WTC11 (cell line): ENCODE data around the gene PDZK1IP1. TPM values are rescaled to one million over a fixed set of nuclear protein-coding genes. Genes with fewer than 3 reads are reported as not detected.
"Not testable (repeated sequence)": the region's sequence is repeated elsewhere in the genome, so short reads cannot be mapped to it uniquely, and the experiment has no call there.

ENCODE experiments used
- ATAC-seq: fragments of 200-7000 bp; cut with Tn5 transposase; 2 replicates; pipeline ENCODE4 v1.10.0; 2021; ENCODE audit warnings: mild to moderate bottlenecking, moderate library complexity
- CTCF ChIA-PET: fragments of 300-600 bp; sonication (Branson Sonifier 250); formaldehyde crosslinking; loops from one replicate; lab custom pipeline; 2021; ENCODE audit warnings: antibody characterized with exemption; lab: Charles Lee
- POLR2A ChIA-PET: fragments of 350-600 bp; sonication (Branson Sonifier 250); formaldehyde crosslinking; loops from one replicate; lab custom pipeline; 2021; ENCODE audit warnings: antibody characterized with exemption; lab: Charles Lee
- DNase-seq: peaks from one replicate; pipeline ENCODE4 v3.0.0; 2021; ENCODE audit warnings: low spot score
- H3K27ac Mint-ChIP-seq: 2 replicates; pipeline ENCODE4 v1.8.0; 2021; ENCODE audit warnings: mixed read lengths
- H3K27me3 Mint-ChIP-seq: 2 replicates; pipeline ENCODE4 v1.8.0; 2021; ENCODE audit warnings: low read depth, mild to moderate bottlenecking, moderate library complexity, mixed read lengths
- H3K36me3 Mint-ChIP-seq: 2 replicates; pipeline ENCODE4 v1.8.0; 2021; ENCODE audit warnings: mixed read lengths
- H3K4me1 Mint-ChIP-seq: 2 replicates; pipeline ENCODE4 v1.8.0; 2022; ENCODE audit warnings: mixed read lengths
- H3K4me3 Mint-ChIP-seq: 2 replicates; pipeline ENCODE4 v1.8.0; 2021; ENCODE audit warnings: mild to moderate bottlenecking, moderate library complexity, mixed read lengths
- H3K9me3 Mint-ChIP-seq: 2 replicates; pipeline ENCODE4 v1.8.0; 2021; ENCODE audit warnings: mixed read lengths
- E2F5 ChIP-seq: sonication (generic); formaldehyde crosslinking; IDR thresholded peaks from 2 replicates; pipeline ENCODE4 v1.8.1; 2022; ENCODE audit warnings: mild to moderate bottlenecking, moderate library complexity, missing genetic modification reagents
- ELF4 ChIP-seq: sonication (generic); formaldehyde crosslinking; IDR thresholded peaks from 2 replicates; pipeline ENCODE4 v1.8.1; 2022; ENCODE audit warnings: low read depth, mild to moderate bottlenecking, moderate library complexity, missing genetic modification reagents
- GRHL2 ChIP-seq: fragments of 250-450 bp; sonication (Bioruptor Pico); IDR thresholded peaks from 2 replicates; pipeline ENCODE4 v1.8.0; 2022; ENCODE audit warnings: mild to moderate bottlenecking, moderate library complexity; ENCODE audit not compliant: insufficient replicate concordance, severe bottlenecking
- MLX ChIP-seq: sonication (generic); formaldehyde crosslinking; IDR thresholded peaks from 2 replicates; pipeline ENCODE4 v1.8.1; 2023; ENCODE audit warnings: mild to moderate bottlenecking, missing genetic modification reagents, moderate library complexity
- NFATC4 ChIP-seq: fragments of 250-450 bp; sonication (Bioruptor Pico); IDR thresholded peaks from 2 replicates; pipeline ENCODE4 v1.9.0; 2021; ENCODE audit warnings: mild to moderate bottlenecking
- NR1H2 ChIP-seq: sonication (generic); formaldehyde crosslinking; IDR thresholded peaks from 2 replicates; pipeline ENCODE4 v1.9.0; 2021; ENCODE audit warnings: mild to moderate bottlenecking, moderate library complexity, missing genetic modification reagents
- NR2C2 ChIP-seq: sonication (generic); formaldehyde crosslinking; IDR thresholded peaks from 2 replicates; pipeline ENCODE4 v1.8.0; 2022; ENCODE audit warnings: mild to moderate bottlenecking, missing genetic modification reagents
- OVOL2 ChIP-seq: fragments of 250-450 bp; sonication (Bioruptor Pico); IDR thresholded peaks from 2 replicates; pipeline ENCODE4 v1.9.0; 2021; ENCODE audit warnings: mild to moderate bottlenecking, borderline replicate concordance
- SMAD3 ChIP-seq: sonication (generic); formaldehyde crosslinking; IDR thresholded peaks from 2 replicates; pipeline ENCODE4 v1.8.0; 2022; ENCODE audit warnings: missing genetic modification reagents, mild to moderate bottlenecking, borderline replicate concordance
- SOX15 ChIP-seq: fragments of 250-450 bp; sonication (Bioruptor Pico); IDR thresholded peaks from 2 replicates; pipeline ENCODE4 v1.9.0; 2021; ENCODE audit warnings: mild to moderate bottlenecking
- TCF7 ChIP-seq: sonication (generic); formaldehyde crosslinking; IDR thresholded peaks from 2 replicates; pipeline ENCODE4 v1.8.0; 2022; ENCODE audit warnings: mild to moderate bottlenecking, low read depth, missing genetic modification reagents, moderate library complexity
- TEAD1 ChIP-seq: sonication (generic); formaldehyde crosslinking; IDR thresholded peaks from 2 replicates; pipeline ENCODE4 v1.8.0; 2022; ENCODE audit warnings: mild to moderate bottlenecking, missing genetic modification reagents
- TP53 ChIP-seq: sonication (generic); formaldehyde crosslinking; IDR thresholded peaks from 2 replicates; pipeline ENCODE4 v1.8.1; 2023; ENCODE audit warnings: mild to moderate bottlenecking, missing genetic modification reagents
- ZBTB21 ChIP-seq: sonication (generic); formaldehyde crosslinking; IDR thresholded peaks from 2 replicates; pipeline ENCODE4 v1.8.1; 2023; ENCODE audit warnings: mild to moderate bottlenecking, missing genetic modification reagents, borderline replicate concordance
- ZNF138 ChIP-seq: sonication (generic); formaldehyde crosslinking; conservative IDR thresholded peaks from 2 replicates; pipeline ENCODE4 v1.8.1; 2022; ENCODE audit warnings: mild to moderate bottlenecking, moderate library complexity, missing genetic modification reagents
- ZNF232 ChIP-seq: sonication (generic); formaldehyde crosslinking; IDR thresholded peaks from 2 replicates; pipeline ENCODE4 v1.8.0; 2022; ENCODE audit warnings: mild to moderate bottlenecking, missing genetic modification reagents
- ZNF423 ChIP-seq: fragments of 250-450 bp; sonication (Bioruptor Pico); IDR thresholded peaks from 2 replicates; pipeline ENCODE4 v2.1.2; 2022; ENCODE audit warnings: mild to moderate bottlenecking, moderate library complexity
- ZNF512 ChIP-seq: sonication (generic); formaldehyde crosslinking; IDR thresholded peaks from 2 replicates; pipeline ENCODE4 v1.8.1; 2022; ENCODE audit warnings: missing genetic modification reagents, borderline replicate concordance
- ZNF671 ChIP-seq: fragments of 250-450 bp; sonication (Bioruptor Pico); IDR thresholded peaks from 2 replicates; pipeline ENCODE4 v1.8.0; 2021; ENCODE audit warnings: mild to moderate bottlenecking
- total RNA-seq: library from RNA; stranded (reverse); gene quantifications from 3 replicates; pipeline ENCODE4 v1.2.3, GENCODE V29; 2021

The PDZK1IP1 gene
- total RNA-seq, 1 experiment from 2014 or later: not detected

GRCh38 chr1:47194311-47194710 lies 4.5 kb upstream of the PDZK1IP1 start:
- TF ChIP-seq TP53 (no peak), E2F5 (CRISPR knock-in tag) (no peak), SOX15 (CRISPR knock-in tag) (no peak), ZBTB21 (CRISPR knock-in tag) (no peak), MLX (CRISPR knock-in tag) (no peak), ZNF423 (CRISPR knock-in tag) (no peak), NFATC4 (CRISPR knock-in tag) (no peak), NR2C2 (CRISPR knock-in tag) (no peak), ZNF512 (CRISPR knock-in tag) (no peak), ELF4 (CRISPR knock-in tag) (no peak), OVOL2 (CRISPR knock-in tag) (no peak), TCF7 (CRISPR knock-in tag) (no peak), GRHL2 (CRISPR knock-in tag) (no peak), SMAD3 (CRISPR knock-in tag) (no peak), ZNF232 (CRISPR knock-in tag) (no peak), ZNF138 (no peak), TEAD1 (CRISPR knock-in tag) (no peak), ZNF671 (CRISPR knock-in tag) (no peak), NR1H2 (CRISPR knock-in tag) (no peak)
- TF ChIP-seq, all 79 proteins: peak for 0
- DNase-seq: no peak
- ChIA-PET POLR2A (no interaction called here), CTCF (interaction anchor here (1.4 to 7.3 kb wide), 9 partner anchors 10 to 38 kb away, joined by 4 to 152 read pairs (median 11); partner anchors contain the start of gene TAL1)
- H3K36me3 Mint-ChIP-seq: no peaks in the 10 kb centered on the region
- H3K9me3 Mint-ChIP-seq: no peaks in the 10 kb centered on the region
- H3K27ac Mint-ChIP-seq: no peak overlapping the region
- ATAC-seq: no peak
- peaks cover 48% of the 10 kb centered on the region for H3K27me3 Mint-ChIP-seq
- peaks cover 37% of the 10 kb centered on the region for H3K4me1 Mint-ChIP-seq
- no peak overlapping the region for H3K4me3 Mint-ChIP-seq

- not testable (repeated sequence) for DNase-seq, ATAC-seq, H3K4me3 Mint-ChIP-seq, H3K27ac Mint-ChIP-seq, H3K36me3 Mint-ChIP-seq, H3K9me3 Mint-ChIP-seq
- Mint-ChIP-seq H3K27me3 (peaks cover 44% of the 10 kb centered on the region), H3K4me1 (peaks cover 37% of the 10 kb centered on the region)
- POLR2A ChIA-PET: interaction anchor here (0.7 to 1.7 kb wide), 2 partner anchors 15 to 371 kb away, joined by 3 to 6 read pairs; no protein-coding TSS in a partner anchor
- CTCF ChIA-PET: interaction anchor here (0.6 to 7.3 kb wide), 36 partner anchors 8 to 706 kb away, joined by 3 to 152 read pairs (median 6); partner anchors contain the start of genes CMPK1, FOXD2, STIL and TAL1
Observed at GRCh38 chr1:47193496-47193895, 3.7 kb upstream of the PDZK1IP1 start.
